GM18909 (cell line): ENCODE results near the gene RAPGEF5.

Experiments
- ATAC-seq: cut with Tn5 transposase; IDR thresholded peaks from one replicate; pipeline ENCODE4 v1.9.1; 2021; ENCODE audit warnings: mild to moderate bottlenecking; ENCODE audit not compliant: unreplicated experiment, poor library complexity

RAPGEF5 gene

GRCh38 chr7:22140578-22140977 is 216.4 kb downstream of the RAPGEF5 start:
- ATAC-seq: no peak

- ATAC-seq: no peak
Measured at GRCh38 chr7:22138886-22139285, 218.1 kb downstream of the RAPGEF5 start.

GRCh38 chr7:22138106-22138505 is 218.8 kb downstream of the RAPGEF5 start:
- ATAC-seq: no peak

GRCh38 chr7:22137466-22137865 is 219.5 kb downstream of the RAPGEF5 start:
- ATAC-seq: no peak

GRCh38 chr7:22137026-22137425 is 219.9 kb downstream of the RAPGEF5 start:
- no peak for ATAC-seq

GRCh38 chr7:22129819-22130580 is 227.0 kb downstream of the RAPGEF5 start:
- no peak for ATAC-seq

GRCh38 chr7:22129166-22129565 is 227.8 kb downstream of the RAPGEF5 start:
- no peak for ATAC-seq

GRCh38 chr7:22128528-22128920 is 228.4 kb downstream of the RAPGEF5 start:
- no peak for ATAC-seq

- no peak for ATAC-seq
Measured at GRCh38 chr7:22127835-22128527, 229.0 kb downstream of the RAPGEF5 start.

- ATAC-seq: no peak
Measured at GRCh38 chr7:22125436-22125835, 231.5 kb downstream of the RAPGEF5 start.

GRCh38 chr7:22124941-22125340 is 232.0 kb downstream of the RAPGEF5 start:
- ATAC-seq: no peak

- ATAC-seq: no peak
Measured at GRCh38 chr7:22123139-22123538, 233.8 kb downstream of the RAPGEF5 start.

- no peak for ATAC-seq
Measured at GRCh38 chr7:22121702-22122474, 235.1 kb downstream of the RAPGEF5 start.

- no peak for ATAC-seq
Measured at GRCh38 chr7:22120391-22121053, 236.4 kb downstream of the RAPGEF5 start.

- ATAC-seq: no peak
Measured at GRCh38 chr7:22117222-22117621, 239.7 kb downstream of the RAPGEF5 start.

- ATAC-seq: no peak
Measured at GRCh38 chr7:22116451-22117030, 240.4 kb downstream of the RAPGEF5 start.

GRCh38 chr7:22115689-22116088 is 241.3 kb downstream of the RAPGEF5 start:
- ATAC-seq: no peak

GRCh38 chr7:22114440-22114981 is 242.4 kb downstream of the RAPGEF5 start:
- ATAC-seq: no peak

- no peak for ATAC-seq
Measured at GRCh38 chr7:22113041-22113440, 243.9 kb downstream of the RAPGEF5 start.

GRCh38 chr7:22111661-22112060 is 245.3 kb downstream of the RAPGEF5 start:
- no peak for ATAC-seq
